ENCODE data around the gene PLIN4.
"Not testable (repeated sequence)": the region's sequence is repeated elsewhere in the genome, so short reads cannot be mapped to it uniquely, and the experiment has no call there.

Gene PLIN4

DNA sequence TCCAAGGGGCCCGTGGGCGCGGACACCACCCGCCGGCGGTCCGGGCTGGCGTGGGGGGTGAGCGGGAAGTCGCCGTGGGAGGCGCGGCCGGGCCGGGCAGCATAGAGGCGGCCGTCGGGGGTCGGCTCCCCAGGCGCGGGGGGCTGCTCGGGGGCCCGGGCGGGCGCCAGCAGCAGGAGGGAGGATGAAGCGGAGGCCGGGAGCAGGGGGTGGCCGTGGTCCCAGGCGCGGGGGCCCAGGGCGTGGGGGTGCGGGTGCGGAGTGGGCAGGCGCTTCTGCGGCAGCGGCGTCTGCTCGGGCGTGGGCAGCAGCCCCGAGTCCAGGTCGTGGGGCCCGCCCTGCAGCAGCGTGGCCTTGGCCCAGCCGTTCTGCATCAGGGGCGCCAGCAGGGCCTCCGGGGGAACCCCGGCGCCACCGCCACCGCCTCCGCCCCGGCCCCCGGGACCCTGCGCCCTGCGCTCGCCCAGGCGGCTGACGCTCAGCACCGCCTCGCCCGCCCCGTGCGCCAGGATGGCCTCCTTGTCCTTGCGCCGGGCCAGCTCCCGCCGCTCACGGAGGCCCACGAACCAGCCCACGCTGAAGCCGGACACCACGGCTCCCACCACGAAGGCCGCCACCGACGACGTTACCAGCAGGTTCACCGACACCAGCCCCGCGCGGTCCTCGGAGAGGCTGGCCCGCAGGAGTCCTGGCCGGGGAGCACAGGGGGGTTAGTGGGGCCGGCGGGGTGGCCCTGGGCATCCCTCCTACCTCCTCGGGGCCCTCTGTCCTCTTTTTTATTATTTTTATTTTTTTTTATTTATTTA, 25.8 kb upstream of the PLIN4 start:
- DNase-seq (ENCODE audit: extremely low read depth, low read depth) = no peak
- TF ChIP-seq, protein P1, sequence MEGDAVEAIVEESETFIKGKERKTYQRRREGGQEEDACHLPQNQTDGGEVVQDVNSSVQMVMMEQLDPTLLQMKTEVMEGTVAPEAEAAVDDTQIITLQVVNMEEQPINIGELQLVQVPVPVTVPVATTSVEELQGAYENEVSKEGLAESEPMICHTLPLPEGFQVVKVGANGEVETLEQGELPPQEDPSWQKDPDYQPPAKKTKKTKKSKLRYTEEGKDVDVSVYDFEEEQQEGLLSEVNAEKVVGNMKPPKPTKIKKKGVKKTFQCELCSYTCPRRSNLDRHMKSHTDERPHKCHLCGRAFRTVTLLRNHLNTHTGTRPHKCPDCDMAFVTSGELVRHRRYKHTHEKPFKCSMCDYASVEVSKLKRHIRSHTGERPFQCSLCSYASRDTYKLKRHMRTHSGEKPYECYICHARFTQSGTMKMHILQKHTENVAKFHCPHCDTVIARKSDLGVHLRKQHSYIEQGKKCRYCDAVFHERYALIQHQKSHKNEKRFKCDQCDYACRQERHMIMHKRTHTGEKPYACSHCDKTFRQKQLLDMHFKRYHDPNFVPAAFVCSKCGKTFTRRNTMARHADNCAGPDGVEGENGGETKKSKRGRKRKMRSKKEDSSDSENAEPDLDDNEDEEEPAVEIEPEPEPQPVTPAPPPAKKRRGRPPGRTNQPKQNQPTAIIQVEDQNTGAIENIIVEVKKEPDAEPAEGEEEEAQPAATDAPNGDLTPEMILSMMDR (IDR thresholded peaks at IDR 0.05; ENCODE audit: low read depth, low read length) = no peak

DNA sequence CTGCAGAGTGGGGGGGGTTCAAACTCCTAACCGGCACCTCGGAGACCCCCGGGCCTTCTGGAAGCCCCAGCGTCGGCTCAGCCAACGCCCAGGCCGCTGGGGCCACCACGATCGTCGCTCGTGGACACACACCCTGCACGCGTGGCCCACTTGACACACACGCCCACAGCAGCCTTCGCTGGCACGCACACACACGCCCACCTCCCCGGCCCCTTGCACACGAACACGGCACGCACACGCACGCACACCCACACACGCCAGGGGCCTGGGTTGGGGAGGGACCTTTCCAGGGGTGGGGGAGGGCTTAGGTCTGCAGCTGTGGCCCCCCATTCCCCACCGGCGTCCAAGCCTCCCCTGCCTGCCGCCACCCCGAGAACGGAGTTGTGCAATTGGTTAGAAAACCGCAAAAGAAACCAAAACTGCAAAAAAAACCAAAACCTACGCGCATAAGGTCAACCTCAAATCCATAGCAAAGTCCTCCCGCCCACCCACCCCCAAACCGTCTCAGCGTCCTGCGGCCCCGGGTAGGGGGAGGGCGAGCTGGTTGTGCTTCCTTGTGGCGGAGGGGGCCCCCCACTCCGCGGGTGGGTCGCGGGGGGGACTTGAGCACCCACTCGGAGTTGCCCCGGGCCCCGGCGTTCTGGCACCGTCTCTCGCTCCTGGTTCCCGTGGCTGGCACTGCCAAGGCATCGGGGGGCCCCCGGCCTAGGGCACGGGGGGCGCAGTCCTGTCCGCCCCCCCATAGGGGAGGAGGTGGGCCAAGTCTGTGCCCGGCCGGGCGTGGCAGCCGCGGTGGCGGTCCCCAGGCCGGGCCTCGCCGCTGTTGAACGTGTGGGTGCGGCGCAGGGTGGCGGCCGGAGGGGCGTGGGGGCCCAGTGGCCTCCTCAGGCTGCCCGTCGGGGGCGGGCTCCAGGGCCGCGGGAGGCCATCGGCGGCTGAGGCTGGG, 24.9 kb upstream of the PLIN4 start:
- TF ChIP-seq, protein P1 (IDR thresholded peaks at IDR 0.05; ENCODE audit: low read depth, low read length) = no peak
- no peak for DNase-seq (ENCODE audit: extremely low read depth, low read depth)

DNA sequence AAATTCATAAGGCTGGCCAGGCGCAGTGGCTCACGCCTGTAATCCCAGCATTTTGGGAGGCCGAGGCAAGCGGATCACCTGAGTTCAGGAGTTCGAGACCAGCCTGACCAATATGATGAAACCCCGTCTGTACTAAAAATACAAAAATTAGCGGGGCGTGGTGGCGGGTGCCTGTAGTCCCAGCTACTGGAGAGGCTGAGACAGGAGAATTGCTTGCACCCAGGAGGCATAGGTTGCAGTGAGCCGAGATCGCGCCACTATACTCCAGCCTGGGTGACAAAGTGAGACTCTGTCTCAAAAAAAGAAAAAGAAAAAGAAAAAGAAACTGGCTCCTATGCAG, 23.5 kb upstream of the PLIN4 start:
- DNase-seq (ENCODE audit: extremely low read depth, low read depth) = not testable (repeated sequence)

DNA sequence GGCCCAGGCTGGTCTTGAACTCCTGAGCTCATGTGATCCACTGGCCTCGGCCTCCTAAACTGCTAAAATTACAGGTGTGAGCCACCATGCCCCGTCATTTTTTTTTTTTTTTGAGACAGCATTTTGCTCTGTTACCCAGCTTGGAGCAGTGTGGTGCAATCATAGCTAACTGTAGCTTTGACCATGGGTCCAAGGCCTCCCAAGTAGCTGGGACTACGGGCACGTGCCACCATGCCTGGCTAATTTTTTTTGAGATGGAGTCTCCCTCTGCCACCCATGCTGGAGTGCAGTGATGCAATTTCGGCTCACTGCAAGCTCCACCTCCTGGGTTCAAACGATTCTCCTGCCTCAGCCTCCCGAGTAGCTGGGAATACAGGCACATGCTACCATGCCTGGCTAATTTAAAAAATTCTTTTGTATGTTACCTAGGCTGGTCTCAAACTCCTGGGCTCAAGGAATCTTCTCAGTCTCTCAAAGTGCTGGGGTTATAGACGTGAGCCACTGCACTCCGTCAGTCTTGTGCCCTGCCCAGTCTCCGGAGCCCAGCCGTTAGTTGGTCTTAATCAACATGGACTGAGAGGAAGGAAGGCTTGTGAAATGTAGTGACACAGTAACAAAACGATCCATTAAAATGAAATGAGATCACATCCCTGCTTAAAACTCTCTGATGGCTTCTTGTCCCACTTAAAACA, 23.0 kb upstream of the PLIN4 start:
- DNase-seq (ENCODE audit: extremely low read depth, low read depth) = no peak
- TF ChIP-seq, protein P1 (IDR thresholded peaks at IDR 0.05; ENCODE audit: low read depth, low read length) = no peak

DNA sequence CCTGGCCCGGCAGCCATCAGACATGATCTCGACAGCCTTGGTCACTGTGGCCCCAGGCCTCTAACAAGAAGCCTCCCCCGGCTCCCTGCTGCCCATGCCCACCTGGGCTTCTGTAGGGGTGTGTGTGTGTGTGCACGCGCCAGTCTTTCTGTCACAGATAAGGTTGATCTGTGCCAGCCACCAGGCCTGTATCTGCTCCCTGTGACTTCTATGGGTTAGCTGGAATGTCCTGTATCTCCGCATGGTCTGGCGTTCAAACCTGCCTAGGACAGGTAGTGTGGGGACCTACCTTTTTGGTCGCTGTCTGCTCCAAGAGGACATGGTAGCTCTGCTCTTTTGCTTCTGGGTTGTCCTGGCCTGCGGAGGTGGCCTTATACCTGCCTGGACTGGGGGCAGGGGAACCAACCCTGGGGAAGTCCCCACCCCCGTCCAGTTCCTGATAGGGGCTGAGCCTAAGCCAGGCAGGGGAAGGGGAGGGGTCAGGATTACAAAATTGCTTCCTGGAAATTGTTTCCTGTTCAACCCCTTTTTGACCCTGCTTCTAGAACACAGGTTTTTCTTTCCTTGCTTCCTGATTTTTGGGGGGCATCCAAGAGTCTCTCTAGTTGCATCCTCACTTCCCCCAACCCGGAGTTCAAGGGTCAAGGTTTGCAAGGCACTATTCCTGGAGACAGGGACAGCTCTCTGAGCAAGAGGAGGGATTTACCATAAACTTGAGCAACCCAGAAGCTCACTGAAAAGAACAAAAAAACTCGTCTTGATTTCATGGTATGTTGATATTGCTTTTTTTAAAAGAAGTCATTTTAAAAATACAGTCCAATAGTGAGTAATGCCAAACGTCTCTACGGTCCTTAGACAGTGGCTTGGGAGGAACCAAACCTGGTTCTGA, 21.7 kb upstream of the PLIN4 start, which contains the start of gene LRG1:
TSS of gene LRG1 (minus strand) at position 344 of the 889 bp plus-strand sequence. CDS start at position 321, 23 bp downstream.
- TF ChIP-seq, protein P1 (IDR thresholded peaks at IDR 0.05; ENCODE audit: low read depth, low read length) = no peak
- DNase-seq (ENCODE audit: extremely low read depth, low read depth) = no peak

DNA sequence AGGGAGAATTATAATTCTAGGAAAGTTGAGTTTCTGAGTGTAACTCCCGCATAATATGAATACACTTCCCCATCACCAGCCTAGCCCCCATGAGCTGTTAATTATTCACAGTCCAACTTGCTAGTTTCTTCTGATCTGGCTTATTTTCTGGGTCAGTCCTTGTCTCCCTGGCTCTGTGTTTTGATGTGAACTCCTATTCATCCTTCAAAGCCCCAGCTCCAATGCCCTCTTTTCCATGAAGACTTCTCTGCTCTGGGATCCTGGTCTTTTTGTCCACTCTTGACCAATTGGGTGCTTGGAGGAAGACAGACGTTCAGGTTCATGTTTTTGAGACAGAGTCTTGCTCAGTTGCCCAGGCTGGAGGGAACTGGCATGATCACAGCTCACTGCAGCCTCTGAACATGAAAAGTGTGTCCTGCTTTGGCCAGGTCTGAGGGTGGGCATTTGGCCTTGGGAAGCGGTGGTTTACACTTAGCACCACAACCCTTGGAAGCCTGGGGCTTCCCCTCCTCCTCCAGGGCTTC, 20.9 kb upstream of the PLIN4 start:
- DNase-seq (ENCODE audit: extremely low read depth, low read depth) = no peak
- TF ChIP-seq, protein P1 (IDR thresholded peaks at IDR 0.05; ENCODE audit: low read depth, low read length) = no peak

DNA sequence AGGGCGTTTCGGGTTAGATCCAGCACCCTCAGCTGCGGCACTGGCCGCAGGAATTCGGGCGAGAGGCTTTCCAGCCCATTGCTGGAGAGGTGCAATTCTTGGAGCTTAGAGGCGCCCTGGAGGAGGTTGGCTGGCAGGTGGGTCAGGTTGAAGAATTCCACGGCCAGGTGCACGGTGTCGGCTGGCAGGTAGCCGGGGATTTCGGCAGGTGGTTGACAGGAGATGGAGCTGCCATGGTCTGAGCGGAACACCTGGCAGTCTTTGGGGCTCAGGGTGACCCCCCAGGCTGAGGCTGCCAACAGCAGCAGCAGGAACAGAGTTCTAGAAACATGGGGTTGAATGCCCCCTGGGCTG, 20.3 kb upstream of the PLIN4 start:
- no peak for DNase-seq (ENCODE audit: extremely low read depth, low read depth)
- TF ChIP-seq, protein P1 (IDR thresholded peaks at IDR 0.05; ENCODE audit: low read depth, low read length) = no peak
